D341Med (cell line): ENCODE data around the gene ASB1.
"Not testable (repeated sequence)": the region's sequence is repeated elsewhere in the genome, so short reads cannot be mapped to it uniquely, and the experiment has no call there.

ENCODE experiments used
- DNase-seq: peaks from one replicate; pipeline ENCODE4 v3.0.0; 2012; ENCODE audit warnings: low spot score

ASB1 gene

GRCh38 chr2:238404406-238405216 lies 22.1 kb upstream of the ASB1 start:
- DNase-seq = no peak

- DNase-seq = not testable (repeated sequence)
These were observed 21.5 kb upstream of the ASB1 start for GRCh38 chr2:238405217-238405555.

- DNase-seq = no peak
These were observed 20.3 kb upstream of the ASB1 start for GRCh38 chr2:238406221-238406997.

GRCh38 chr2:238406998-238407285 lies 19.8 kb upstream of the ASB1 start:
- DNase-seq = no peak

- DNase-seq = no peak
These were observed 19.2 kb upstream of the ASB1 start for GRCh38 chr2:238407566-238407965.

GRCh38 chr2:238408615-238409340 lies 17.9 kb upstream of the ASB1 start:
- DNase-seq = no peak

DNA sequence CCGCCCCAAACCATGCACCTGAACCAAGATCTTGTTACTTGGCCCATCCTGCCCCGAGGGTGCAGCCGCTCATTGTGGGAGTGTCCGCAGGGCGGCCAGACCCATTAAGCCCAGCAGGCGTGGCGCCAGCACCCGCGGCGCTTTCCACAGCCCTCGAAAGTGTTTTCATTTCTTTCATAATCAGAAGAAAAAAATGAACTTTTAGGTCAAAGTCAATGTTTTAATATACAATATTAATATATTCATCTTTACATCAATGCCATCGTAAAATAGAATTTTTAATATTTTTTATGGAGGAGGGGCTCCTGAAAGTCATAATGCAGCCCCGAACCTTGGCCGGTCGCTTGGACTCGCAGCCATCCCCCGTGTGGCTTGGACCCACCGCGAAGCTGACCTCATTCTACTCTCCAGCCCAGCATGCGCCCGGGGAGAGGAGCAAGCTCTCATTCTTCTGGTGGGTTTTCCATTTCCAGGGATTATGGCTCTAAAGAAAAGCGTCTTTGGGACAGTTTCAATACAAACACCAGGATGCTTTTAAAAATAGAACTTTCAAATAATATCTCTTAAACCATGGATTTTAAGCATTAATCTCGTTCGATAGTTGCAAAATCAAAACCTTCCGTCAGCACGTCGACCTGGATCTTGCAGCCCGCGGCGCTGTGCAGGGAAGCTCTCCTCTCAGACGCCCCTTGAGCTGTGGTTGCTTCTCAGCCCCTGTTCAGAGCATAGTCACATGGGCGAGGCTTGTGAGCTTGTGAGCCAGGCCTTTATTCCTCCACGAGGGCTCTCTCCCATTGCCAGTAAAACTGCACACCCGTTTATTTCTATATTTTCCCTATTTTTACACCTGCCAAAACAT lies 17.2 kb upstream of the ASB1 start:
- no peak for DNase-seq

- no peak for DNase-seq
These were observed 14.5 kb upstream of the ASB1 start for GRCh38 chr2:238412067-238412767.

DNA sequence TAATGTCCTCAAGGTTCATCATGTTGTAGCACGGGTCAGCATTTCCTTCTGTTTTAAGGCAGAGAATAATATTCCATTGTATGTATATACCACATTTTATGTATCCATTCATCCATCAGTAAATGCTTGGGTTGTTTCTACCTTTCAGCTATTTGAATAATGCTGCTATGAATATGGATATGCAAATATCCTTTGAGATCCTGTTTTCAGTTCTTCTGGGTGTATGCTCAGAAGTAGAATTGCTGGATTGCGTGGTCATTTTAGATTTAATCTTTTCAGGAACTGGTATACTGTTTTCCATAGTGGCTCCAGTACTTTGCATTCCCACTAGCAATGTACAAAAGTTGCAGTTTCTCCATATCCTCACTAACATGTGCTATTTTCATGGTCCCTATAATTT lies 13.4 kb upstream of the ASB1 start:
- DNase-seq = no peak

DNA sequence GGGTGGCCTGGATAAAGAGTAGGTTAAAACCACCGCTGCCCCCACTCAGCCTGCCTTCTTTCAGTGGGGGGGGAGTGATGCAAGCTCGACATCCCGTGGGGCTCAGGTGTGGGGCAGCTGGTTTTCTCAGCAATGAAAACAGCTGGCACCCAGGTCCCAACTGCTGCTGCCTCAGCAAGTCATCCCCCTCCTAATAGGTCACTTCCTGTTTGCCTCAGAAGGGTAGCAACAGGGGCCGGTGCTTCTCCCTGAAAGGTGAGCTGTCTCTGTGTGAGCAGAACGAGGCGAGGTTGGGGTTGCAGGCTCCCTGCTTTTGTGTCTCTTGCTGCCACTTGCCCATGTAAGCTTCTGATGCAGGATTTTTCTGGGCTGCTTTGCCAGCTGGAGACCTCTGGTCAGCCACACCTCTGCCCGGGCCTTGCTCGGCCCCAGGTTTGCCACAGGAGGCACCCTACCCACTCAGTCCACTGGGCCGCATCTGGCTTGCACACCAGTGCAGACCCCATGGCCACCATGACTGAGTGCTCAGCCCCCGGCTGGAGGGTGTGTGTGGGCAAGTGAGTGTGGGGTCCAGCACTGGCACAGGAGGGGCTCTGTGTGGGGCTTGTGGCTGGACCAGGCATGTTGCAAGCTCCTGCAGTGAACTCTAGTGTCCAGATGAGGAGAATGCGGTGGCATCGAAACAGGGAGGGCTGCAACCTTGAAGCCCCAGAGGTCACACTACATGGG lies 11.5 kb upstream of the ASB1 start:
- DNase-seq = no peak

- DNase-seq = no peak
These were observed 10.8 kb upstream of the ASB1 start for GRCh38 chr2:238415893-238416292.

- no peak for DNase-seq
These were observed 8.3 kb upstream of the ASB1 start for GRCh38 chr2:238418196-238418998.

DNA sequence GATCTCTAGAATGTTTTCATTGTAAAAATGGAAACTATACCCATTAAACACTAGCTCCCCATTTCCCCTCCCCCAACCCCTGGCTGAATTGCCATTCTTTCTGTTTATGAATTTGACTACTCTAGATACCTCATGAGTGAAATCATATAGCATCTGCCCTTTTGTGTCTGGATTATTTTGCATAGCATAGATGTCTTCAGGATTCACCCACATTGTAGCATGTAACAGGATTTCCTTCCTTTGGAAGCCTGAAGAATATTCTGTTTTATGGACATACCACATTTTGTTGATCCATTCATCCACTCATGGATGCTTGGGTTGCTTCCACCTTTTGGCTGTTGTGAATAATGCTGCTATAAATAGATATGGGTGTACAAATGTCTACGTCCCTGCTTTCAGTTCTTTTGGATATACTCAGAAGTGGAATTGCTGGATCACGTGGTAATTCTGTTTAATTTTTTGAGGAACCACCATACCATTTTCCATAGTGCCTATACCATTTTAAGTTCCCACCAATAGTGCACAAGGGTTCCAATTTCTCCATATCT lies 7.7 kb upstream of the ASB1 start:
- DNase-seq = no peak

- DNase-seq = no peak
These were observed 6.3 kb upstream of the ASB1 start for GRCh38 chr2:238420442-238420841.

DNA sequence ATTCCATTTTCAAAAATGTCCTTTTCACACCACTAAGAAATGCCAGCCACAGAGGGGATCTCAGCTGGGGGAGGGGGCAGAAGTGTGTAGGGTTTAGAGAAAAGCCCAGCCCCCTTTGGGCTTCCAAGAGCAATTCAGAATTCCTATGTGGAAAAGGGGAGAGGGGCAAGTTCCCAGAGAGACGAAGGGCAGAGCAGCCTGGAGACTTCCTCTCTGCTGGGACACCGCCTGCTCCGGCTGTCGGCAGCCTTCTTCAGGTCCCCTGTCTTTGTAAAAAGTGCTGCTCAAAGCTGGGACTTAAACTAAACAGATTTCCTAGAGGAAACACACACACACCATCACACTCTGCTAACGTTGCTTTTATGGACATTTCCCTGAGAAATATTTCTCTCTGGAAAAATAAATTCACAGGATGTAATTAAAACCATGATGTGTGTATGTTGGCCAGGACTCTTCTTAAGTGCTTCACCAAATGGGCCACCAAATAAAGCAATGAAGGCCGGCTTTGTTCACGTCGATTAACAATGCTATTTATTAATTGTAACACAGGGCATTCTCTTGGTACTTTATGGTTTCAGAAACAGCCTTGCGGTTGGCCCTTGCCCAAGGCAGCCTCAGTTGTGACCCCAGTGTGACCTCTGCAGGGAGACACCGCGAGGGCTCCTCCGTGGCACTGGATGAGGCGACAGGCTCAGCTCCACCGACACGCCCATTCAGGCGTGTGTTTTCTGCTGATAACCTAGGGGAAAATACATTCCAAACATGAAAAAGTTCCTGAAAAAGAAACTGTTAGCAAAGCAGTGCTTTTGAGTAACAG lies 5.6 kb upstream of the ASB1 start:
- DNase-seq = no peak

DNA sequence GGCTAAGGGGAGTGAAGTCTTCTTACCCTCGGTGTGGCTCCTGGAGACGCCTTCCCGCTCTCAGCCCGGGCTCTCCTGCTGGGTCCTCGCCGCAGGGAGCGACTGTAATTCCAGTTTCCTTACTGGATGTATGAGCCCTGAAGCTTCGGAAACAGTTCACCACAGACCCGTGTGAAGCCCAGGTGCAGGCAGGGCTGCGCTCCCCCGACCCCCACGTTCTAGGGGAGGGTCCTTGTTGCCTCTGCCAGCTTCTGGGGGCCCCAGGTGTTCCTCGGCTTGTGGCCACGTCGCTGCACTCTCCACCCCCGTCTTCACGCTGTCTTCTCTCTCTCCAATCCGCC lies 5.1 kb upstream of the ASB1 start:
- DNase-seq = no peak

DNA sequence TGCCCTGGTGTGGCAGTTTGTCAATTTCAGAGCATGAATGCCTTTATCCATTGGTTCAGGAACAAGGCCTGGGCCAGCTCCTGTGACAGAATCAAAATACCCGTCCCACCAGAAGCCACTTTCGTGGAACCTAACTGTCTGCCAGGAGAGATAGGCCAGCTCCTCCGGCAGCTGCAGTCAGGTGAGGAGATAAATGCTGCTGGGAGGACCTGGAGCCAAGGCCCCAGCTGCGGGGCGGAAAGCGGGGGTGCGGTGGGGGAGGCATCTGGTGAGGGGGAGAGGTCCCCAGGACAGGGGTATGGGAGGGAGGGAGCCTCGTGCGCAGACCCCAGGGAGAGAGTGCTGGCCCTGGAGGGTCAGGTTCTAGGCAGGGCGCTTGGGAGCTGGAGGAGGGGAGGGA lies 4.4 kb upstream of the ASB1 start:
- no peak for DNase-seq

GRCh38 chr2:238422940-238423339 lies 3.8 kb upstream of the ASB1 start:
- no peak for DNase-seq
